Ovary (tissue), 3 donors: Measurements from ENCODE around the gene TRRAP.

ENCODE experiments used
- CTCF ChIP-seq, 3 donors: fragments of 450-650 bp in 2 of 3; fragments of 200-600 bp in 1 of 3; IDR thresholded peaks; one replicate each; pipeline versions ENCODE4 v1.5.1 to v1.8.0; 2016 to 2022; ENCODE audit warnings: antibody characterized with exemption in 3 of 3, mild to moderate bottlenecking in 1 of 3
- EP300 ChIP-seq: sonication (generic); formaldehyde crosslinking; IDR thresholded peaks from one replicate; pipeline ENCODE4 v1.6.1; 2017; ENCODE audit warnings: antibody characterized with exemption
- POLR2A ChIP-seq: fragments of 450-650 bp; IDR thresholded peaks from one replicate; pipeline ENCODE4 v1.6.1; 2017; ENCODE audit warnings: antibody characterized with exemption, mild to moderate bottlenecking, moderate library complexity
- donor health status: DM: no; HTN: no; CAD: no.

- TF ChIP-seq CTCF (IDR thresholded peaks at IDR 0.05) (no peak), POLR2A (no peak), EP300 (no peak)
Measured at GRCh38 chr7:98927125-98927524, 48.8 kb downstream of the TRRAP start.
